Ascending aorta (tissue), 2 donors: ENCODE results near the gene NDFIP1. TPM values are rescaled to one million over a fixed set of nuclear protein-coding genes. Genes with fewer than 3 reads are reported as not detected.

Source experiments
- DNase-seq, 2 donors: peaks; one replicate each; pipeline ENCODE4 v3.0.0-alpha.2; 2019; ENCODE audit warnings: low spot score in 2 of 2
- H3K27ac ChIP-seq, 2 donors: fragments of 200-600 bp; sonication (generic); one replicate each; pipeline ENCODE4 v1.5.1; 2016 to 2017; ENCODE audit warnings: mild to moderate bottlenecking in 1 of 2
- H3K27me3 ChIP-seq: fragments of 200-600 bp; sonication (generic); one replicate; pipeline ENCODE4 v1.5.1; 2017
- H3K36me3 ChIP-seq, 2 donors: fragments of 200-600 bp; sonication (generic); one replicate each; pipeline ENCODE4 v1.5.1; 2016
- H3K4me1 ChIP-seq, 2 donors: fragments of 200-600 bp; sonication (generic); one replicate each; pipeline ENCODE4 v1.5.1; 2016 to 2017; ENCODE audit warnings: mild to moderate bottlenecking in 1 of 2
- H3K4me3 ChIP-seq, 2 donors: fragments of 200-600 bp; sonication (generic); one replicate each; pipeline ENCODE4 v1.5.1; 2016 to 2017; ENCODE audit warnings: mild to moderate bottlenecking in 1 of 2
- H3K9me3 ChIP-seq, 2 donors: fragments of 200-600 bp; sonication (generic); one replicate each; pipeline ENCODE4 v1.5.1; 2016
- CTCF ChIP-seq, 3 experiments: fragments of 200-600 bp in 2 of 3; fragments of 450-650 bp in 1 of 3; sonication (generic) in 2 of 3; IDR thresholded peaks; one replicate each; pipeline ENCODE4 v1.5.1; 2016 to 2019; ENCODE audit warnings: antibody characterized with exemption in 3 of 3, mild to moderate bottlenecking in 1 of 3, moderate library complexity in 1 of 3
- intact Hi-C: fragments of 100-400 bp; cut with DNase I; formaldehyde crosslinking; loops from one replicate; pipeline ENCODE4 v1.15.1; 2023
- total RNA-seq: library from RNA; depleted of rRNA; stranded (reverse); fragments of >200 nt; gene quantifications from one replicate; pipeline ENCODE4 v1.1.0, GENCODE V29; 2016

Gene NDFIP1
- total RNA-seq, 1 donor from 2014 or later, result 310 TPM

- no peaks in the 10 kb centered on the region for H3K36me3 ChIP-seq
- H3K27ac ChIP-seq, result no peak overlapping the region
- H3K4me1 ChIP-seq, result no peaks in the 10 kb centered on the region
- no peak for DNase-seq
- no peak for TF ChIP-seq CTCF (IDR thresholded peaks at IDR 0.05)
- no peaks in the 10 kb centered on the region for H3K27me3 ChIP-seq
- intact Hi-C loops, result no loop called here
- no peaks in the 10 kb centered on the region for H3K9me3 ChIP-seq
- no peak overlapping the region for H3K4me3 ChIP-seq
Measured at GRCh38 chr5:142078221-142078620, 30.4 kb upstream of the NDFIP1 start.

- Histone ChIP-seq H3K27me3 (no peaks in the 10 kb centered on the region), H3K9me3 (no peaks in the 10 kb centered on the region), H3K27ac (no peak overlapping the region), H3K4me3 (no peak overlapping the region), H3K36me3 (no peaks in the 10 kb centered on the region), H3K4me1 (no peaks in the 10 kb centered on the region)
- no peak for DNase-seq
- intact Hi-C loops, result no loop called here
- no peak for TF ChIP-seq CTCF (IDR thresholded peaks at IDR 0.05)
Measured at GRCh38 chr5:142078706-142079105, 29.9 kb upstream of the NDFIP1 start.

- DNase-seq, result no peak
- intact Hi-C loops, result no loop called here
- no peak overlapping the region for H3K27ac ChIP-seq
- no peaks in the 10 kb centered on the region for H3K27me3 ChIP-seq
- no peak for TF ChIP-seq CTCF (IDR thresholded peaks at IDR 0.05)
- H3K4me3 ChIP-seq, result no peak overlapping the region
- no peaks in the 10 kb centered on the region for H3K9me3 ChIP-seq
- no peaks in the 10 kb centered on the region for H3K4me1 ChIP-seq
- H3K36me3 ChIP-seq, result no peaks in the 10 kb centered on the region
Measured at GRCh38 chr5:142079306-142079721, 29.3 kb upstream of the NDFIP1 start.

- Histone ChIP-seq H3K36me3 (no peaks in the 10 kb centered on the region), H3K27me3 (no peaks in the 10 kb centered on the region), H3K4me1 (no peaks in the 10 kb centered on the region), H3K4me3 (no peak overlapping the region), H3K27ac (no peak overlapping the region), H3K9me3 (no peaks in the 10 kb centered on the region)
- intact Hi-C loops, result no loop called here
- no peak for DNase-seq
- TF ChIP-seq CTCF (IDR thresholded peaks at IDR 0.05), result no peak
Measured at GRCh38 chr5:142080248-142080647, 28.3 kb upstream of the NDFIP1 start.

GRCh38 chr5:142082182-142082781, 26.3 kb upstream of the NDFIP1 start:
- no peaks in the 10 kb centered on the region for H3K27me3 ChIP-seq
- intact Hi-C loops, result no loop called here
- no peaks in the 10 kb centered on the region for H3K4me1 ChIP-seq
- H3K36me3 ChIP-seq, result no peaks in the 10 kb centered on the region
- H3K4me3 ChIP-seq, result no peak overlapping the region
- no peak for TF ChIP-seq CTCF (IDR thresholded peaks at IDR 0.05)
- H3K27ac ChIP-seq, result no peak overlapping the region
- no peaks in the 10 kb centered on the region for H3K9me3 ChIP-seq
- DNase-seq, result no peak

- DNase-seq, result no peak
- Histone ChIP-seq H3K4me3 (no peak overlapping the region), H3K9me3 (no peaks in the 10 kb centered on the region), H3K27ac (no peak overlapping the region), H3K27me3 (no peaks in the 10 kb centered on the region), H3K4me1 (no peaks in the 10 kb centered on the region), H3K36me3 (no peaks in the 10 kb centered on the region)
- intact Hi-C loops, result no loop called here
- no peak for TF ChIP-seq CTCF (IDR thresholded peaks at IDR 0.05)
Measured at GRCh38 chr5:142086229-142086628, 22.4 kb upstream of the NDFIP1 start.
